NT2/D1 (cell line): ENCODE measurements around the gene TAF15.

Experiments used
- YY1 ChIP-seq: IDR thresholded peaks from 2 replicates; pipeline ENCODE4 v1.6.1; 2011; ENCODE audit not compliant: insufficient read length, insufficient read depth
- ZNF274 ChIP-seq: IDR thresholded peaks from 2 replicates; pipeline ENCODE4 v1.6.1; 2011; ENCODE audit warnings: mild to moderate bottlenecking, low read depth, low read length

- TF ChIP-seq YY1: no peak
- no peak for TF ChIP-seq ZNF274
Measured at GRCh38 chr17:35786941-35787432, 22.3 kb upstream of the TAF15 start.
